ENCODE results near the gene ABLIM1.
"Not testable (repeated sequence)": the region's sequence is repeated elsewhere in the genome, so short reads cannot be mapped to it uniquely, and the experiment has no call there.

Gene ABLIM1

DNA sequence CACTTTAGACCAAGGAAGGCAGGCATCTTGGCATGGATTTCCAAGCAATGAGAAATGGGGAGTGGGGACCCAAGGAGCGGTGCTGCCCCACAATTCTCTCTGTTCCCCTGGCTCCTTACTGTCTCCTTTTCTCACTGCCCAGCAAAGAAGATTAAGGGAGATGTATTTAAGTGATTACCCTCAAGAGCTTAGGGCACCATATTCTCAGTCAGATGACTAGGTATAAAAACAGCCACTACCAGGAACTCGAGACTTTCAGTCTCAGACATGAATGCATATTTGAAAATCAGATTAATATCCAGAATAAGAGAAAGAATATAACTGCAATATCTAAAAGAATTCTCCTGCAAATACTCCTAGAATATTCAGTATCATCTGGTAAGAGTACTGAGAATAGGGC lies at the start of gene ABLIM1:
ABLIM1 (minus strand) TSS at position 101 of the 400 bp plus-strand sequence; CDS start at position 26, 75 bp downstream.
- in situ Hi-C loops (cut with HindIII; ENCODE audit: low pct_ligation_motif_present, low pct_unique_long_range_greater_than_20kb, low sequenced_read_pairs), result no loop called here
- no peak for DNase-seq

DNA sequence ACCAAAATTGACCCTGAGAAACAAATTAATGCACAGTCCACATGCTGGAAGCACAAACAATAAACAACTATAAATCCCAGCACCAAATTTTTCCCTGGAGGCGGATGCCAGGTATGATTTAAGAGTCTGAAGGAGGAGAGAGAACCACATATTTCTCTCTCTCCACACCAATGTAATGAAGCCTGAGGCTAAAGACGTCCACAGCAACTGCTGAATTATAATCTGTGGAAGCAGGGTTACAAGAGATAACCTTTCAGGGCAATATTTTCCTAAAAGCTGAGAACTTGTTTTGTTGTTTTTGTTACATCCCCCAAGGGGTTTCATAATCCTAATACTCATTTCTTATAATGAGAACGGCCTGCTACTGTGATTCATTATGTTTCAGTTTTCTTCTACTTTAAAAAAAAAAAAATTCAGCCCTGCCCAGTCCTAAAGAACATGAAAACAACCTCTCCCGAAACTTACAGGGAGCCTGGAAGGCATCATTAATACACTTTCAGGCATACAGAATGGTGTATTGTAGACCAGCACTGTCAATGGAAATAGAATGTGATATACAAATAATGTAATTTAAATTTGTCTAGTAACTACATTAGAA lies 48.5 kb upstream of the ABLIM1 start:
- in situ Hi-C loops (cut with HindIII; ENCODE audit: low pct_ligation_motif_present, low pct_unique_long_range_greater_than_20kb, low sequenced_read_pairs), result no loop called here

DNA sequence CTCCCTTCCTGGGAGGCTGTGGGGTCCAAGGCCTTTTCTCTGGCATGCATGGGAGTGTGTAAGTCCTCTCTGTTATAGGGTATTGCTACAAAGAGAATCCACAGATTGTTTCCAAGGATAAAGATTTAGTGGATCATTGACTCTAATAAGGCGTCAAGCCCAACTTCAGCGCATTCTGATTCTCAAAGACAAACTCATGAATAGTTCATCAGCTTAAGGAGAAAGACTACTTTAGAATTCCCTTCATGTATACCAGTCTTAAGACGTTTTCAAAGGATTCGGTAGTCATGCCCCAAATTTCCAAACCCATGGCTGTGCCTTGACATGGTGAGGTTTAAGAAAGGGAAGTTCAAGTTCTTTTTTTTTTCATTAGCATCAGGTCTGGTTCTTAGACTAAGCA lies 46.6 kb upstream of the ABLIM1 start:
- no peak for DNase-seq
- in situ Hi-C loops (cut with HindIII; ENCODE audit: low pct_ligation_motif_present, low pct_unique_long_range_greater_than_20kb, low sequenced_read_pairs), result no loop called here

More for the DNA sequence above, 48.5 kb upstream of the ABLIM1 start:
- no peak for DNase-seq

DNA sequence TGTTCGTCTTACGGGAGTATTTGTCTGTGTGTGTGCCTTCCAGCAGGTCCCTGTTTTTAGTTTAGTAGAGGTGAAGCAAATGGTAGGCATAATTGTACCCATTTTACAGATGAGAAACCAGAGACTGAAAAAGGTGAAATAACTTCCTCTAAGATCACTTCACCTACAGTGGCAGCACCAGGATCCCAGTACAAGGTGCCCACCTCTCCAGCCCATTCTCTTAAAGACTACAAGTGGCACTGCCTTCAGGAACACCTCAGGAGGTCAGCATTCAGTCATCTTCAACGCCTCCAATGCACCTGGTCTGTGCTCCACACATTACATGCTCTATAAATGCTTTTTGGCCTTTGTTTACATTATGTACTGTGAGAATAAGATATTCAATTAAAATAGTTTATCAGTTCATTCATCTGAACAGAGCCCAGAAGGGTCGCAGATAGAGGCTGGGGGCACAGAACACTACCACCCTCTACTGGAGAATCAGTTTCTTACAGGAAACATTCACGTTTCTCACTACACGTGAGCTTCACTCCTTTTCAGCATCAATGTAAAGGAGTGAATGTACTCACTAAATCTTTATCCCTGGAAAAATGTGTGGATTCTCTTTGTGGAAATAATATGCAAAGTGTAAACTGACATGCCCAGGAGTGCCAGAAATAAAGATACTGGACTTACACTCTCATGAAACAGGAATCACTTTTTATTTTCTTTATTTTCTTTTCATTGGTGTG lies 45.5 kb upstream of the ABLIM1 start:
- in situ Hi-C loops (cut with HindIII; ENCODE audit: low pct_ligation_motif_present, low pct_unique_long_range_greater_than_20kb, low sequenced_read_pairs), result no loop called here
- peak; percentile 64 for DNase-seq

DNA sequence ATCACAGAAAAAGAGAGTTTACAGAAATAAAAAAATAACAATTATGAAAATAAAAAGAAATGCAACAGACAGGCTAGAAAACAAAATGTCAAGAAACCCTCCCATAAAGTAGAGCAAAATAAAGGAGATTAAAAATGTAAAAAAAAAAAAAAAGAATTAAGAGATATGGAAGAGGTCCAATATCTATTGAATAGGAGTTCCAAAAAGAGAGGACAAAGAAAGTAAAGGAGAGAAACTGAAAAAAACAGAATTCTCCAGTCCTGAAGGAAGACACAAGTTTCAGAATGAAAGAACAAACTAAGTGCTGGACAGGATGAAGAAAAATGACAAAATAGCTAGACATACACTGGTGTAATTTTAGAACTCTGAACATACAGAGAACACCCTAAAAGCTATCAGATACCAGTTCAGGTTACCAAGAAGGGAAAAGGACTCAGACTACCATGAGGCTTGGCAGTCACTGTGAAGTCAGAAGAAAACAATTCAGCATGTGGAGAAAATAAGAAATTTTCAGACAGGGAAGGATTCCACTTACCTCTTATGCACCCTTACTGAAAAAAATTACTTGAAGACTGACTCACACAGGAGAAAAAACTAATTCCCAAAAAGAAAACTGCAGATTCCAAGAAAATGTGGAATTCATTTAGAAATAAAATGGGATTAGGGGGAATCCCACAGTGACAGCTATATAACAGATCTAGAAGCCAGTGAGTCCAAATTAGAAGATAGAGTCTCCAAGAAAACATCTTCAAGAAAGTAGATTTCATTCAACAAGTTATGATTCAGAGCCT lies 40.4 kb upstream of the ABLIM1 start:
- in situ Hi-C loops (cut with HindIII; ENCODE audit: low pct_ligation_motif_present, low pct_unique_long_range_greater_than_20kb, low sequenced_read_pairs), result no loop called here
- peak; percentile 34 for DNase-seq

DNA sequence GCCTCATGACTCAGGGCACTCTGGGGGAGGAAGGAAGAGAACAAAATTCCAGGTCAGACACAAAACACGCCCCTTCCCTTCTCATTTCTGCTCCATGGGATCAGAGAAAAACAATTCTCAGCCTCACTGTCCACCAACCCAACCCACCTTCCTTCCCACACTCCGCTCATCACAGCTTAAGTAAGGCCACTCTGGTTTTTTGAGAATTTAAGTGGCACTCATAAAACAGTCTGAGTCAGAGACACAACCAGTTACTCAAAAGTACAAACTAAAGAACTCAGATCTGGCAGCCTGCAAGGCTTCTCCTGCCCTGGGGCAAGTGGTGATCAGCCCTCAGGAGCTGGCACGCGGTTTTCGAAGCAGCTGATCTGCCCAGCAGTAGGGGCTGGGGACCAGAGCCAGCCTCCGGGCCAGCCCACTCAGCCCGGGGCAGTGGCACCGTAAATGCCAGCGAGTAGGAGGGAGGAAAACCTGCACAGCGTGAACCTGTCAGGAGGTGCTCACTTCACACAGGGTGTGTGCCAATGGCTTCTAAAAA lies 39.1 kb upstream of the ABLIM1 start:
- DNase-seq, result peak; percentile 63
- in situ Hi-C loops (cut with HindIII; ENCODE audit: low pct_ligation_motif_present, low pct_unique_long_range_greater_than_20kb, low sequenced_read_pairs), result no loop called here

DNA sequence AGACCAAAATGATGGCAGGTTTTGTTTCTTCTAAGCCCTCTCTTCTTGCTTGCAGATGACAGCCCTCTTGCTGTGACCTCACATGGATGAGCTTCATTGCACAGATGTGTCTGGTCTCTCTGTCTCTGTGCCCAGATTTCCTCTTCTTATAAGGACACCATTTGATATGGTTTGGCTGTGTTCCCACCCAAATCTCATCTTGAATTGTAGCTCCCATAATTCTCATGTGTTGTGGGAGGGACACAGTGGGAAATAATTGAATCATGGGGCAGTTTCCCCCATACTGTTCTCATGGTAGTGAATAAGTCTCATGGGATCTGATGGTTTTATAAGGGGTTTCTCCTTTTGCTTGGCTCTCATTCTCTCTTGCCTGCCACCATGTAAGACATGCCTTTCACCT lies 38.2 kb upstream of the ABLIM1 start:
- in situ Hi-C loops (cut with HindIII; ENCODE audit: low pct_ligation_motif_present, low pct_unique_long_range_greater_than_20kb, low sequenced_read_pairs), result not testable (repeated sequence)

DNA sequence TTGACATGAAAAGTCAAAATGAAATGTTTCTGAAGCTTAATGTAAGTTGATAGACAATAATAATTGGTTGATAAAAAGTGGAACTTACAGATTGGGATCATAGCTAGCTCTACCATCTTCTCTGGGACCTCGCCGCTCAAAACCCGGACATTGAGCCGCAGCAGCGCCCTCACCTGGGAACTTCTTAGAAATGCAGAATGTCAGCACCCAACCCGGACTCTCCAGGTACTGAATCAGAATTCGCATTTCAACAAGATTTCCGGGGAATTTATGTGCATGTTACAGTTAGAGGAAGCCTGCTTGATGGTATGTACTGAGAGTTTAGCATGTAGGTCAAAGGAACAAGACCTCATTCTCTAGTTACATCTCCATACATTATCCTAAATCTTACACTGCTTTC lies 36.7 kb upstream of the ABLIM1 start:
- peak; percentile 68 for DNase-seq
- in situ Hi-C loops (cut with HindIII; ENCODE audit: low pct_ligation_motif_present, low pct_unique_long_range_greater_than_20kb, low sequenced_read_pairs), result no loop called here

More for the DNA sequence above, 38.2 kb upstream of the ABLIM1 start:
- DNase-seq, result not testable (repeated sequence)

DNA sequence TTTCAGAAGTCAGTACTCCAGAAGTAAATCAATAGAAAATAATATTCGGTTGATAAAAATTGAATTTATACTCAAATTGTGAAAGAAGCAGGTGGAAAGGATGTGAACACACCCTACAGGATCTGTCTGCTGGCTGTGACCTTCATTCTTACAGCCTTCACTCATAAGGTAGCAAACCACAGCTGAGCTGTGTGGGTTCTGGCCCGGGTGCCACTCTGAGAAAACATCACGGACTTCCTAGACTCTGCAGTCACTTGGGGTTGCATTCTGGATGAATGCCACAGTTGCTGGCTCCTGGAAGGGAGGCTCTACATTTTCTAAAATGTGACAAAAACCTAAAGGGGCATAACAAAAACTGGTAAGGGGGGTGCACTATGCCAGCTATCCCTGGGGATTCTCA lies 36.0 kb upstream of the ABLIM1 start:
- in situ Hi-C loops (cut with HindIII; ENCODE audit: low pct_ligation_motif_present, low pct_unique_long_range_greater_than_20kb, low sequenced_read_pairs), result no loop called here

DNA sequence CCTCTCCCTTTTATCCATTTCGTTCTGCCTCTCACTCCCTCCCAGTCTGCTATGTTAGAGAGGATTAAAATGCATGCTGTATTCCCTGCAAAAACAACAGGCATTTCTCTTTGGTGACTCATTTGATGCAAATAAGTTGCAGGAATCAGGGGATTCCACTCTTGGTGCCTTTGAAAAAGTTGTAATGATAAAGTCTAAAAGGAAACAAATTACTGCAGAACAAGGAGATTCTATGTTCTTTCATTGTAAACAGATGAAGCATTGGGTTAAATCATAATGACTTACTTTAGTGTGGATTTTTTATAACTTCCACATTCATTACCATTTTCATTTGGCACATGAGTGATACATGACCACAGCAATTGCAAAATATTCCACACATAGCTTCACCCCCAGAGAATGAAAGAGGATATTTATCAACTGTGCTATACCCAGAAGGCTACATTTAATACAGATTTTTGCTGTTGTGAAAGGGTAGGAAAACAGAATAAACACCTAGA lies 33.4 kb upstream of the ABLIM1 start:
- in situ Hi-C loops (cut with HindIII; ENCODE audit: low pct_ligation_motif_present, low pct_unique_long_range_greater_than_20kb, low sequenced_read_pairs), result no loop called here
- peak; percentile 53 for DNase-seq

More for the DNA sequence above, 36.0 kb upstream of the ABLIM1 start:
- DNase-seq, result no peak

DNA sequence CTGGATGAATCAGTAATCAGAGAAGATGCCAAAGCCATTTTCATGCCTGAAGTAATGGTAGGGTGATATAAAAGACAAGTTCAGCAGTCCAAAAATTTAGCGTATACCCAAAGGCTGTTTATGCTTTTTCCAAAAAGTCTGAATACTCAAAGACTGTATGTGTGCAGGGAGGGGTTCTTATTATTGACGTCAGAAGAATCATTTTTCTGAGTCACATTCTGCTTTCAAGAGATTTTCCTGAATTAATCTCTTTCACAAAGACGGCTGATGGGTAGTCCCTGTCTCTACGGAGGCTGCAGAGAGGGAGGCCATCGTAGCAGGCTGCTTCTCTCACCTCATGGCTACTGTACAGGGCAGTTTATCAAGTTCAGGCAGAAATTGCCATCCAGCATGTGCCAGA lies 30.7 kb upstream of the ABLIM1 start:
- DNase-seq, result no peak
- in situ Hi-C loops (cut with HindIII; ENCODE audit: low pct_ligation_motif_present, low pct_unique_long_range_greater_than_20kb, low sequenced_read_pairs), result no loop called here

DNA sequence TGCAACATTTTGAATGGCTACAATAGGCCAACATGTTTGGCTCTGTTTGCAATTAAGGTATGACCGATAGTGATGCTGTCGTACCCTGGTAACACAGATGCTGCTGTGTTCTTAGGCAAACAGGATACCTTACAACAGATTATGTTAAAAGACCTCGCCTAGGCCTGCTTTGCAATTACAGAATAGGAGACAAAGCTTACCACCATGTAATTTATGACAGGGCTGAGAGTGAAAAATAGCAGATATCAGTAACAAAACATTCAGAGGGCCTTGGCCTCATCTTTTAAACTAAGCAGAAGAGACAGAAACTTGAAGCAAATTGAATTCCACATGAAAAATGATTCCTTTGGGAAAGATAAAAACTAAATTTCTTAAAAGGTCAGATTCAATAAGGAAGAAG lies 29.4 kb upstream of the ABLIM1 start:
- DNase-seq, result no peak
- in situ Hi-C loops (cut with HindIII; ENCODE audit: low pct_ligation_motif_present, low pct_unique_long_range_greater_than_20kb, low sequenced_read_pairs), result no loop called here

DNA sequence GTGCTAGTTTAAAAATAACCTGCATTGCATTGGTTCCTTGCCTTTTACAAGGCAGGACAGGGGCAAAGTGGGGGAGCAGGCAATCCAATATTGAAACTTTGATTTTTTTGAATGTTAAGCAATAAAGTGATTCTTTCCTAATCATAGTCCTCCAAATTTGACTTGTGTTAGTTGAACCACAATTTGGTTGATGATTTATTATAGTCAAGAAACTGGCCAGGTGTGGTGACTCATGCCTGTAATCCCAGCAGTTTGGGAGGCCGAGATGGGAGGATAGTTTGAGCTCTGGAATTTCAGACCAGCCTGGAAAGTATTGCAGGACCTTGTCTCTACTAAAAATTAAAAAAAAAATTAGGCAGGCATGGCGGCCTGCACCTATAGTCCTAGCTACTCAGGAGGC lies 27.9 kb upstream of the ABLIM1 start:
- in situ Hi-C loops (cut with HindIII; ENCODE audit: low pct_ligation_motif_present, low pct_unique_long_range_greater_than_20kb, low sequenced_read_pairs), result no loop called here
- peak; percentile 22 for DNase-seq

DNA sequence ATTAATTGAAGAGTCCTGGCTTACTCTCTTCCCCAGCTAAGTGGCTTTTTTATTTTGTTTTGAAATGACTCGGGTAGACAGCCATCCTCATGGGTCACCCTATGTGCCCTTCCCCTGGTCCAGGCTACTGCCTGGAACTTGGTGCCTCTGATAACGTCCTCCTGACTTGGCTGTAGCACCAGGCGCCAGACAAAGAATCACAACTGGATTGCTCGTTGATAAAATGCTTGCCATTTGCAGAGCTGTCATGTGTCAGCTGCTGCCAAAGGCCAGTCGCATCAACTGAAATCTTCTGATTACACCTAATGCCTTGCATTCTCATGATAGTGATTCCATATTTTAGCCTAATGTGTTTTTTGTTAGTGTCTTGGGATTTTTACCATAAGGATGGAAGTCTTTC lies 27.4 kb upstream of the ABLIM1 start:
- DNase-seq, result no peak
- in situ Hi-C loops (cut with HindIII; ENCODE audit: low pct_ligation_motif_present, low pct_unique_long_range_greater_than_20kb, low sequenced_read_pairs), result no loop called here

DNA sequence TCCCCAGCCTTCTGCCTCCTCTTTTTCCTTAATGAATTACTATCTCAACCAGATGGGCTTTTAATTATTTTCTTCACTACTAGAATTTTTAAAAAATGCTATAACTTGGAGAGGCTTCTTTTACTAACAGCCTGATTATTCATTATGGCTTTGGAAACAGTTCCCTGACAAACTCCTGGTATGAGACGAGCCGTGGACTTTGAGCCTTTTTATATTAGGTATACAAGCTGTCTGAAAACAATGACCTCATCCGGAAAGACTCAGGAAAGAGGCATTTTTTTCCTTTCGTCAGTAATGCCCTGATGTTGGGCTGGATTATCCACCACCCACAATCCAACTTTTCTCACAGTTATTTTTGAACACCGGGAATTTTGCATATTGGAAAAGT lies 26.7 kb upstream of the ABLIM1 start:
- peak; percentile 92 for DNase-seq
- in situ Hi-C loops (cut with HindIII; ENCODE audit: low pct_ligation_motif_present, low pct_unique_long_range_greater_than_20kb, low sequenced_read_pairs), result no loop called here

DNA sequence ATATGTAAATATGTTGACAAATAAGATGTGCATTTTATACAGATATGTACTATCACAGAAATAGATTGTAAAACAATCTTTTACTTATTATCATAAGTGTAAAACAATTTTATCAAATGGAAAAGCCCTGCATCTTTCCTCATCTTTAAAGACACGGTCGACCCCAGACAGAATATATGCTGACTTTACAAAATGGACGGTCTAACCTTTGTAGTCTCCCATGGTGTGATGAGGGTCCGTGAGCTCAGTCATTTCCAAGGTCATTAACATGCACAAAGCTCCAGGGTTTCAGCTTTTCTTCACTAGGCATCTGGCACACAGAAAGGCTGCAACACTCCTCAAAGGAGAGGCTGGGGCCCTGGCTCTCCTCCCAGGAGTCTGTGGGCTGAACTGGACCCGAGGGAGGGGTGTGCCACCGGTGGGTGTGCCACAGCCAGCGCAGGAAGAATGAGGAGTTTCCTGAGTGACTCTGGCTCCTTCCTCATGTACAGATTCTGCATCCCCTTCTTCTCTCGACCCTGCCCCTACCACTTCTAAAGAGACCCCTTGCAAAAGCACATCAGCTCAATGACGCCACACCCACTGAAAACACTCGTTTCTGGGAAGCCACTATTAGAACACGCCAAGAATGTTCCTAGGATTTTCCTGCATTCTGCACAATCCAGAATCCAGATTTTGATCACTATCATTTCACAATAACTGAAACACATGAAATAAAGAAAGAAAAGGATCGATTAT lies 26.2 kb upstream of the ABLIM1 start:
- in situ Hi-C loops (cut with HindIII; ENCODE audit: low pct_ligation_motif_present, low pct_unique_long_range_greater_than_20kb, low sequenced_read_pairs), result no loop called here
- DNase-seq, result peak; percentile 70

DNA sequence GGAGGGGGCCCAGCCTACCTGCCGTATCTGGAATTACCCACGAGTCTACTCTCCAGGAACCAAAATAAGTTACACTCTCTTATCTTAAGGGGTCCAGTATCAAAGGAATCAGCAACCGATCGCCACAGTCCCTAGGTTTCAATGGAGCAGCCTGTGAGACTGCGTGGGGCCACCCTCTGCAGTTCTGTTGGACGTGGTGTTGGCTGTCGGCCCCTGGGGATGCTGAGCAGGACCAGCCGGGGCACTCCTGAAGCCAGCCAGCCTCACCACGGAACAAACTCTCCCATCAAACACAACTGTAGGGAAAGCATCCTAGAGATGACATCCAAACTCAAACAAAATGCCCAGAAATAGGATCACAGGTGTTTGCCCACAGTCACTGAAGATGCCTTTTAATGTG lies 25.5 kb upstream of the ABLIM1 start:
- in situ Hi-C loops (cut with HindIII; ENCODE audit: low pct_ligation_motif_present, low pct_unique_long_range_greater_than_20kb, low sequenced_read_pairs), result no loop called here
- DNase-seq, result no peak

DNA sequence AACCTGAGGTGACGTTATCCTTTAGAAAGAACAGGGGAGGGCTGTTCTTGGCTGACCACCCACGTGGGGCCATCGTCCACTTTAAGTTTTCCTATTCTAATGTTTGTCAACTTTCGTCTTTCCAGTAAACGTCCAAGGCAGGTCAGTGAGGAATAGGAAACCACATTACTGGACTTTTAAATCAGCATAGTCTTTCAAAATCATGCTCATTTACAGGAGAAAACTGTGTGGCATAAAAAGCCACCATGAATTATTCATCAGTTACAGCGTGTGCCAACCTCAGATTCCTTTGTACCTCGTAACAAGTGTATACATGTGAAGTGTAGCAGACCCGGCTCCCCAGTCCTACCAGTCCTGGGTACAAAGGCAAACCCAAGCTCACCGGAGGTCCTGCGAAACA lies 25.1 kb upstream of the ABLIM1 start:
- peak; percentile 76 for DNase-seq

More for the DNA sequence above, 25.1 kb upstream of the ABLIM1 start:
- in situ Hi-C loops (cut with HindIII; ENCODE audit: low pct_ligation_motif_present, low pct_unique_long_range_greater_than_20kb, low sequenced_read_pairs), result no loop called here

Data from ACHN (cell line).